Lower leg skin (tissue), 4 donors: Measurements from ENCODE around the gene TCN1. TPM values are rescaled to one million over a fixed set of nuclear protein-coding genes. Genes with fewer than 3 reads are reported as not detected.
"Not testable (repeated sequence)": the region's sequence is repeated elsewhere in the genome, so short reads cannot be mapped to it uniquely, and the experiment has no call there.

Experiments used
- DNase-seq, 2 donors: peaks; one replicate each; pipeline ENCODE4 v3.0.0-alpha.2; 2019; ENCODE audit warnings: low spot score in 2 of 2
- H3K4me3 ChIP-seq: fragments of 200-600 bp; sonication (generic); 2 replicates; pipeline ENCODE4 v1.5.1; 2017; ENCODE audit warnings: mild to moderate bottlenecking, low read depth; ENCODE audit not compliant: poor library complexity, severe bottlenecking
- CTCF ChIP-seq, 3 donors: fragments of 450-650 bp; IDR thresholded peaks; one replicate each; pipeline ENCODE4 v1.5.1; 2016; ENCODE audit warnings: antibody characterized with exemption in 3 of 3, mild to moderate bottlenecking in 3 of 3, moderate library complexity in 2 of 3
- POLR2A ChIP-seq, 2 donors: fragments of 450-650 bp; IDR thresholded peaks; one replicate each; pipeline ENCODE4 v1.6.1; 2016 to 2017; ENCODE audit warnings: antibody characterized with exemption in 2 of 2, mild to moderate bottlenecking in 1 of 2, moderate library complexity in 1 of 2
- WGBS, 2 donors: methylation state at CpG; one replicate each; pipeline ENCODE4 v1.1.5; 2018; 5-methylcytosine and 5-hydroxymethylcytosine counted together
- intact Hi-C: fragments of 100-400 bp; cut with DNase I; formaldehyde crosslinking; loops from one replicate; pipeline ENCODE4 v1.15.0; 2023; ENCODE audit warnings: low total_unique reads
- total RNA-seq, 4 donors: library from RNA; depleted of rRNA; stranded (reverse); fragments of >200 nt; gene quantifications; one replicate each; pipeline ENCODE4 v1.1.0, GENCODE V29; 2016

TCN1 gene
- total RNA-seq, 4 donors from 2014 or later, result 0.84 to 4.2 (median 1.5) TPM

GRCh38 chr11:59854871-59855270, 11.4 kb downstream of the TCN1 start:
- DNase-seq, result no peak
- no peak for TF ChIP-seq CTCF (IDR thresholded peaks at IDR 0.05)
- no peak for TF ChIP-seq POLR2A (IDR thresholded peaks at IDR 0.05)
- no peak overlapping the region for H3K4me3 ChIP-seq
- 45 to 52% methylated on average over 2 of the region's 2 CpGs for WGBS, 2 donors
- intact Hi-C loops, result no loop called here

GRCh38 chr11:59851416-59851815, 14.9 kb downstream of the TCN1 start:
- 91 to 93% methylated on average over 5 of the region's 5 CpGs for WGBS, 2 donors
- H3K4me3 ChIP-seq, intact Hi-C loops, DNase-seq: not testable (repeated sequence)

GRCh38 chr11:59849551-59849950, 16.7 kb downstream of the TCN1 start:
- DNase-seq, intact Hi-C loops, H3K4me3 ChIP-seq: not testable (repeated sequence)
- WGBS, 2 donors, result 93 to 98% methylated on average over 2 of the region's 2 CpGs

- H3K4me3 ChIP-seq, result no peak overlapping the region
- DNase-seq, result no peak
- TF ChIP-seq POLR2A (IDR thresholded peaks at IDR 0.05) (no peak), CTCF (IDR thresholded peaks at IDR 0.05) (no peak)
- intact Hi-C loops, result no loop called here
- WGBS, 2 donors, result 12 to 18% methylated on average over 2 of the region's 2 CpGs
These were observed 17.2 kb downstream of the TCN1 start for GRCh38 chr11:59849129-59849528.

GRCh38 chr11:59848439-59848838, 17.8 kb downstream of the TCN1 start:
- intact Hi-C loops, DNase-seq, H3K4me3 ChIP-seq: not testable (repeated sequence)
- WGBS, 2 donors, result 92 to 94% methylated on average over 6 of the region's 6 CpGs

GRCh38 chr11:59847626-59848025, 18.7 kb downstream of the TCN1 start:
- no peak for DNase-seq
- 71 to 80% methylated on average over 3 of the region's 3 CpGs for WGBS, 2 donors
- no peak for TF ChIP-seq POLR2A (IDR thresholded peaks at IDR 0.05)
- TF ChIP-seq CTCF (IDR thresholded peaks at IDR 0.05), result no peak
- intact Hi-C loops, result no loop called here
- H3K4me3 ChIP-seq, result no peak overlapping the region

GRCh38 chr11:59846556-59846955, 19.7 kb downstream of the TCN1 start:
- no peak overlapping the region for H3K4me3 ChIP-seq
- TF ChIP-seq CTCF (IDR thresholded peaks at IDR 0.05) (no peak), POLR2A (IDR thresholded peaks at IDR 0.05) (no peak)
- no peak for DNase-seq
- 51 to 56% methylated on average over 5 of the region's 5 CpGs for WGBS, 2 donors
- intact Hi-C loops, result no loop called here
